Spleen (tissue), 11 donors: ENCODE data around the gene SRSF9. TPM values are rescaled to one million over a fixed set of nuclear protein-coding genes. Genes with fewer than 3 reads are reported as not detected.

Experiments used
- DNase-seq: peaks from one replicate; pipeline ENCODE4 v3.0.0-alpha.2; 2020
- H3K27ac ChIP-seq, 8 donors: fragments of 200-600 bp; sonication (generic) in 7 of 8; 1 replicate in 4 of 8; 2 replicates in 4 of 8; pipeline versions ENCODE4 v1.5.0 to v1.8.0; 2016 to 2021; ENCODE audit warnings: inconsistent platforms in 4 of 8, mild to moderate bottlenecking in 4 of 8, moderate library complexity in 1 of 8
- H3K27me3 ChIP-seq, 7 donors: fragments of 200-600 bp; sonication (generic) in 6 of 7; replicated peaks in 1 of 7; 1 replicate in 4 of 7; 2 replicates in 3 of 7; pipeline versions ENCODE4 v1.5.0 to v1.8.0; 2016 to 2021; ENCODE audit warnings: inconsistent platforms in 3 of 7, mild to moderate bottlenecking in 1 of 7
- H3K36me3 ChIP-seq, 6 donors: fragments of 200-600 bp; sonication (generic) in 5 of 6; 1 replicate in 4 of 6; 2 replicates in 2 of 6; pipeline versions ENCODE4 v1.5.0 to v1.8.0; 2016 to 2021; ENCODE audit warnings: inconsistent platforms in 2 of 6
- H3K4me1 ChIP-seq, 6 donors: fragments of 200-600 bp; sonication (generic) in 5 of 6; 1 replicate in 3 of 6; 2 replicates in 3 of 6; pipeline versions ENCODE4 v1.5.0 to v1.8.0; 2016 to 2021; ENCODE audit warnings: inconsistent platforms in 3 of 6
- H3K4me3 ChIP-seq, 8 donors: fragments of 200-600 bp; sonication (generic) in 7 of 8; 1 replicate in 4 of 8; 2 replicates in 4 of 8; pipeline versions ENCODE4 v1.5.0 to v1.8.0; 2016 to 2021; ENCODE audit warnings: inconsistent platforms in 4 of 8, mild to moderate bottlenecking in 4 of 8, moderate library complexity in 2 of 8
- H3K9me3 ChIP-seq, 8 donors: fragments of 200-600 bp; sonication (generic) in 7 of 8; 1 replicate in 4 of 8; 2 replicates in 4 of 8; pipeline versions ENCODE4 v1.5.0 to v1.8.0; 2016 to 2021; ENCODE audit warnings: inconsistent platforms in 4 of 8
- POLR2A ChIP-seq, 3 donors: fragments of 450-650 bp; IDR thresholded peaks; one replicate each; pipeline ENCODE4 v1.5.1; 2017; ENCODE audit warnings: antibody characterized with exemption in 3 of 3, mild to moderate bottlenecking in 1 of 3
- POLR2AphosphoS5 ChIP-seq, 3 donors: sonication (generic); formaldehyde crosslinking; IDR thresholded peaks; one replicate each; pipeline ENCODE4 v1.5.1; 2017; ENCODE audit warnings: antibody characterized with exemption in 3 of 3
- WGBS, 5 donors: extraction: QIAGEN DNeasy Blood & Tissue Kit in 3 of 5; methylation state at CpG; one replicate each; pipeline versions ENCODE4 v1.1.5 to v1.1.7; 2013 to 2018; 5-methylcytosine and 5-hydroxymethylcytosine counted together
- intact Hi-C: fragments of 100-400 bp; cut with DNase I; formaldehyde crosslinking; loops from one replicate; pipeline ENCODE4 v1.15.0; 2023; ENCODE audit warnings: low total_unique reads
- polyA plus RNA-seq, 3 donors: library from polyadenylated mRNA; stranded (reverse); fragments of 200-250 nt; gene quantifications; one replicate each; pipeline ENCODE4 v1.2.1, GENCODE V29; 2013
- total RNA-seq, 7 donors: library from RNA; depleted of rRNA in 3 of 7; stranded (reverse); fragments of >200 nt in 3 of 7; fragmentation: NEBNext Ultra II Directional in 4 of 7; extraction: Animal tissue kit (Norgen Biotek cat#: 25700) in 4 of 7; gene quantifications; one replicate each; pipeline versions ENCODE4 v1.1.0 to v1.2.1, GENCODE V29; 2016 to 2021
- TF ChIP-seq, protein P1 (sequence below), 11 experiments: fragments of 200-600 bp in 7 of 11; fragments of 450-650 bp in 4 of 11; sonication (generic) in 4 of 11; IDR thresholded peaks in 8 of 11; conservative IDR thresholded peaks in 3 of 11; 1 replicate in 7 of 11; 2 replicates in 4 of 11; pipeline versions ENCODE4 v1.4.0 to v1.8.0; 2016 to 2021; ENCODE audit warnings: antibody characterized with exemption in 11 of 11, inconsistent platforms in 4 of 11, mild to moderate bottlenecking in 1 of 11
- donor health status: healthy with polysubstance abuse.
- donor health status: DM: no; HTN: no; CAD: no; lungs with moderate emphysema.
- donor health status: DM: no; HTN: no; CAD: no.
- donor health status: Bipolar disorder and iron deficiency.
- donor health status: healthy.
- donor health status: DM: no; HTN: no; CAD: no.
- donor health status: DM: yes; HTN: yes; CAD: no.

Gene SRSF9
- total and polyA plus RNA-seq, 10 donors, result 107 to 166 (median 143) TPM

GRCh38 chr12:120474616-120474960 lies 5.0 kb upstream of the SRSF9 start:
- DNase-seq, result no peak
- WGBS, 5 donors, result 5 to 28% (median 15%) methylated on average over 2 of the region's 2 CpGs
- intact Hi-C loops, result no loop called here
- no peaks in the 10 kb centered on the region for H3K27me3 ChIP-seq
- H3K4me1 ChIP-seq, result peaks cover 4 to 60% (median 26%) of the 10 kb centered on the region in 6 donors
- H3K36me3 ChIP-seq, result no peaks in the 10 kb centered on the region
- H3K4me3 ChIP-seq, result no peak overlapping the region
- no peak for TF ChIP-seq POLR2A (IDR thresholded peaks at IDR 0.05)
- TF ChIP-seq POLR2AphosphoS5 (IDR thresholded peaks at IDR 0.05), result peak in 1 of 3 donors; percentile 41
- no peaks in the 10 kb centered on the region for H3K9me3 ChIP-seq
- H3K27ac ChIP-seq, result peak overlapping the region in 2 of 8 donors; percentile 3 to 22

GRCh38 chr12:120473807-120474615 lies 4.5 kb upstream of the SRSF9 start:
- intact Hi-C loops, result no loop called here
- no peak for DNase-seq
- H3K27me3 ChIP-seq, result no peaks in the 10 kb centered on the region
- WGBS, 5 donors, result 78 to 86% (median 82%) methylated on average over 6 of the region's 6 CpGs
- peak overlapping the region in 1 of 8 donors; percentile 22 for H3K27ac ChIP-seq
- no peaks in the 10 kb centered on the region for H3K36me3 ChIP-seq
- H3K4me1 ChIP-seq, result peaks cover 4 to 57% (median 26%) of the 10 kb centered on the region in 6 donors
- TF ChIP-seq POLR2A (IDR thresholded peaks at IDR 0.05) (no peak), POLR2AphosphoS5 (IDR thresholded peaks at IDR 0.05) (no peak)
- TF ChIP-seq, protein P1, sequence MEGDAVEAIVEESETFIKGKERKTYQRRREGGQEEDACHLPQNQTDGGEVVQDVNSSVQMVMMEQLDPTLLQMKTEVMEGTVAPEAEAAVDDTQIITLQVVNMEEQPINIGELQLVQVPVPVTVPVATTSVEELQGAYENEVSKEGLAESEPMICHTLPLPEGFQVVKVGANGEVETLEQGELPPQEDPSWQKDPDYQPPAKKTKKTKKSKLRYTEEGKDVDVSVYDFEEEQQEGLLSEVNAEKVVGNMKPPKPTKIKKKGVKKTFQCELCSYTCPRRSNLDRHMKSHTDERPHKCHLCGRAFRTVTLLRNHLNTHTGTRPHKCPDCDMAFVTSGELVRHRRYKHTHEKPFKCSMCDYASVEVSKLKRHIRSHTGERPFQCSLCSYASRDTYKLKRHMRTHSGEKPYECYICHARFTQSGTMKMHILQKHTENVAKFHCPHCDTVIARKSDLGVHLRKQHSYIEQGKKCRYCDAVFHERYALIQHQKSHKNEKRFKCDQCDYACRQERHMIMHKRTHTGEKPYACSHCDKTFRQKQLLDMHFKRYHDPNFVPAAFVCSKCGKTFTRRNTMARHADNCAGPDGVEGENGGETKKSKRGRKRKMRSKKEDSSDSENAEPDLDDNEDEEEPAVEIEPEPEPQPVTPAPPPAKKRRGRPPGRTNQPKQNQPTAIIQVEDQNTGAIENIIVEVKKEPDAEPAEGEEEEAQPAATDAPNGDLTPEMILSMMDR (IDR thresholded peaks at IDR 0.05 in 8 of 11, conservative IDR thresholded peaks at IDR 0.05 in 3 of 11), result no peak
- H3K4me3 ChIP-seq, result no peak overlapping the region
- H3K9me3 ChIP-seq, result no peaks in the 10 kb centered on the region

GRCh38 chr12:120472521-120472920 lies 3.0 kb upstream of the SRSF9 start:
- Histone ChIP-seq H3K27ac (no peak overlapping the region), H3K4me3 (no peak overlapping the region), H3K27me3 (no peaks in the 10 kb centered on the region), H3K9me3 (no peaks in the 10 kb centered on the region), H3K36me3 (peaks cover 0 to 3% (median under 1%) of the 10 kb centered on the region in 6 donors), H3K4me1 (peaks cover 6 to 69% (median 36%) of the 10 kb centered on the region in 6 donors)
- TF ChIP-seq POLR2A (IDR thresholded peaks at IDR 0.05), result no peak
- TF ChIP-seq, protein P1 (IDR thresholded peaks at IDR 0.05 in 8 of 11, conservative IDR thresholded peaks at IDR 0.05 in 3 of 11), result no peak
- TF ChIP-seq POLR2AphosphoS5 (IDR thresholded peaks at IDR 0.05), result no peak
- intact Hi-C loops, result no loop called here
- DNase-seq, result no peak

GRCh38 chr12:120470150-120470784 lies 719 bp upstream of the SRSF9 start:
- H3K9me3 ChIP-seq, result no peaks in the 10 kb centered on the region
- H3K27me3 ChIP-seq, result no peaks in the 10 kb centered on the region
- peak overlapping the region; percentile 88 to 97 (median 94) for H3K4me3 ChIP-seq
- H3K27ac ChIP-seq, result peak overlapping the region; percentile 93 to 99 (median 98)
- 65 to 74% (median 71%) methylated on average over 26 of the region's 26 CpGs for WGBS, 5 donors
- peaks cover 0 to 25% (median 16%) of the 10 kb centered on the region in 6 donors for H3K36me3 ChIP-seq
- peaks cover 28 to 81% (median 57%) of the 10 kb centered on the region in 6 donors for H3K4me1 ChIP-seq
- TF ChIP-seq, protein P1 (IDR thresholded peaks at IDR 0.05 in 8 of 11, conservative IDR thresholded peaks at IDR 0.05 in 3 of 11), result no peak
- no peak for TF ChIP-seq POLR2A (IDR thresholded peaks at IDR 0.05)
- TF ChIP-seq POLR2AphosphoS5 (IDR thresholded peaks at IDR 0.05), result no peak
- DNase-seq, result peak; percentile 74
- intact Hi-C loops, result no loop called here
